K562 (cell line): ENCODE data around the gene RAD51D. TPM values are rescaled to one million over a fixed set of nuclear protein-coding genes. Genes with fewer than 3 reads are reported as not detected.

Source experiments
- BHLHE40 ChIP-seq: IDR thresholded peaks from 2 replicates; pipeline ENCODE4 v1.6.1; 2011; ENCODE audit warnings: low read length, improper control_type of control experiment
- CBX2 ChIP-seq: fragments of 200-600 bp; sonication (generic); IDR thresholded peaks from one replicate; pipeline ENCODE4 v1.6.1; 2012; ENCODE audit warnings: mild to moderate bottlenecking, low read length, inconsistent platforms; ENCODE audit not compliant: insufficient read depth, poor library complexity, severe bottlenecking
- CHD1 ChIP-seq: fragments of 200-600 bp; sonication (generic); IDR thresholded peaks from one replicate; pipeline ENCODE4 v1.6.1; 2012; ENCODE audit warnings: mild to moderate bottlenecking, moderate library complexity, low read length, inconsistent platforms
- CHD7 ChIP-seq: fragments of 200-600 bp; sonication (generic); IDR thresholded peaks from one replicate; pipeline ENCODE4 v1.6.1; 2012; ENCODE audit warnings: mild to moderate bottlenecking, low read depth, low read length, inconsistent platforms
- GABPB2 ChIP-seq: fragments of 250-450 bp; sonication (Bioruptor Pico); conservative IDR thresholded peaks from 2 replicates; pipeline ENCODE4 v1.5.1; 2021; ENCODE audit warnings: mild to moderate bottlenecking
- MED1 ChIP-seq: sonication (generic); formaldehyde crosslinking; IDR thresholded peaks from 2 replicates; pipeline ENCODE4 v1.8.1; 2023; ENCODE audit warnings: missing genetic modification reagents, borderline replicate concordance
- PKNOX1 ChIP-seq: fragments of 450-650 bp; IDR thresholded peaks from 2 replicates; pipeline ENCODE4 v1.6.1; 2016
- PYGO2 ChIP-seq: fragments of 450-650 bp; IDR thresholded peaks from 2 replicates; pipeline ENCODE4 v1.6.1; 2016; ENCODE audit warnings: mild to moderate bottlenecking, missing genetic modification characterization, moderate library complexity, missing compliant biosample characterization
- RFX5 ChIP-seq: IDR thresholded peaks from 2 replicates; pipeline ENCODE4 v1.6.1; 2011; ENCODE audit warnings: low read depth, mild to moderate bottlenecking, improper control_type of control experiment, low read length
- ZC3H4 ChIP-seq: sonication (generic); formaldehyde crosslinking; IDR thresholded peaks from 2 replicates; pipeline ENCODE4 v1.9.0; 2021; ENCODE audit warnings: missing genetic modification reagents, borderline replicate concordance
- ZNF431 ChIP-seq: sonication (generic); formaldehyde crosslinking; IDR thresholded peaks from 2 replicates; pipeline ENCODE4 v1.8.0; 2022; ENCODE audit warnings: mild to moderate bottlenecking, missing genetic modification reagents
- ZNF449 ChIP-seq: fragments of 250-450 bp; sonication (Bioruptor Pico); IDR thresholded peaks from 2 replicates; pipeline ENCODE4 v1.8.0; 2022; ENCODE audit warnings: moderate library complexity, mild to moderate bottlenecking, inconsistent platforms
- ZSCAN32 ChIP-seq: fragments of 450-650 bp; formaldehyde crosslinking; IDR thresholded peaks from 2 replicates; pipeline ENCODE4 v1.4.0; 2020; ENCODE audit warnings: mild to moderate bottlenecking, moderate library complexity
- polyA plus RNA-seq, 8 experiments: library from polyadenylated mRNA; depleted of rRNA in 4 of 8; stranded (reverse) in 5 of 8; unstranded in 3 of 8; fragments of >200 nt; fragmentation: Nextera tagmentation in 2 of 8; fragmentation: Illumina TruSeq in 1 of 8; extraction: Ambion mirVana in 2 of 8; extraction: Trizol in 1 of 8; gene quantifications; 2 replicates each; pipeline versions ENCODE4 v1.2.1 to v1.2.3, GENCODE V29; 2011 to 2014; ENCODE audit warnings: inconsistent platforms in 1 of 8, missing spikeins in 1 of 8
- total RNA-seq, 7 experiments: library from RNA; depleted of rRNA in 6 of 7; stranded (reverse); fragments of >200 nt in 6 of 7; fragmentation: Illumina TruSeq in 2 of 7; extraction: Trizol in 2 of 7; gene quantifications; 2 replicates each; pipeline versions ENCODE4 v1.2.1 to v1.2.3, GENCODE V29; 2011 to 2021; ENCODE audit warnings: low replicate concordance in 1 of 7

Gene RAD51D
- total and polyA plus RNA-seq, 9 of the 15 experiments (the other 6 are each of a cell fraction or from before 2014, with no cell fraction given), result 2.2 to 16.9 (median 8.7) TPM

- TF ChIP-seq CHD7, result no peak
- TF ChIP-seq CHD1, result peak; percentile 29
- TF ChIP-seq ZC3H4 (CRISPR knock-in tag), result no peak
- no peak for TF ChIP-seq MED1
- TF ChIP-seq PYGO2 (tag), result no peak
- no peak for TF ChIP-seq RFX5
- TF ChIP-seq BHLHE40, result peak; percentile 54; the same call in 1 of the 2 replicates
- no peak for TF ChIP-seq ZSCAN32 (CRISPR knock-in tag)
- TF ChIP-seq ZNF431 (CRISPR knock-in tag), result no peak
- TF ChIP-seq GABPB2 (CRISPR knock-in tag), result no peak
- no peak for TF ChIP-seq CBX2
- no peak for TF ChIP-seq PKNOX1
- no peak for TF ChIP-seq ZNF449 (CRISPR knock-in tag)
Measured at GRCh38 chr17:35141681-35142466, 22.2 kb upstream of the RAD51D start, which contains the start of gene NLE1 (continued).
